SK-N-SH (cell line): ENCODE results near the gene EVI5. TPM values are rescaled to one million over a fixed set of nuclear protein-coding genes. Genes with fewer than 3 reads are reported as not detected.
"Not testable (repeated sequence)": the region's sequence is repeated elsewhere in the genome, so short reads cannot be mapped to it uniquely, and the experiment has no call there.

Source experiments
- CTCF ChIA-PET: fragments of 300-600, 350-600 bp; formaldehyde crosslinking; extraction: SDS; loops from one replicate; lab custom pipeline; 2021; lab: Yijun Ruan, JAX
- POLR2A ChIA-PET: fragments of 350-600 bp; sonication (Branson Sonifier 250); formaldehyde crosslinking; extraction: SDS; loops from one replicate; lab custom pipeline; 2020; ENCODE audit warnings: antibody characterized with exemption, inconsistent platforms; lab: Yijun Ruan, JAX
- DNase-seq: peaks from one replicate; pipeline ENCODE4 v3.0.0; 2012
- H2AFZ ChIP-seq: fragments of 200-600 bp; sonication (generic); 2 replicates; pipeline ENCODE4 v1.8.1; 2016; ENCODE audit warnings: antibody characterized with exemption, mild to moderate bottlenecking, low read depth
- H3F3A ChIP-seq: fragments of 200-600 bp; sonication (generic); replicated peaks from 2 replicates; pipeline ENCODE3; 2016; ENCODE audit warnings: antibody characterized with exemption, mild to moderate bottlenecking; ENCODE audit not compliant: insufficient read depth
- H3K27ac ChIP-seq, 2 experiments: fragments of 200-500 bp in 1 of 2; fragments of 200-600 bp in 1 of 2; sonication (Bioruptor generic) in 1 of 2; sonication (generic), shearing (Covaris generic) in 1 of 2; 2 replicates each; pipeline versions ENCODE4 v1.5.1 to v1.6.1; 2014 to 2016; ENCODE audit warnings: low read depth in 2 of 2, inconsistent platforms in 1 of 2, low read length in 1 of 2, mild to moderate bottlenecking in 1 of 2, mixed read lengths in 1 of 2
- H3K27me3 ChIP-seq: fragments of 200-600 bp; sonication (generic), shearing (Covaris generic); 2 replicates; pipeline ENCODE4 v1.6.1; 2016; ENCODE audit warnings: mixed run types; ENCODE audit not compliant: insufficient read depth
- H3K36me3 ChIP-seq, 2 experiments: fragments of 200-500 bp in 1 of 2; fragments of 200-600 bp in 1 of 2; sonication (Bioruptor generic) in 1 of 2; sonication (generic) in 1 of 2; replicated peaks in 1 of 2; 2 replicates each; pipeline versions ENCODE3 to v1.5.1; 2014 to 2016; ENCODE audit warnings: low read length in 1 of 2, mild to moderate bottlenecking in 1 of 2; ENCODE audit not compliant: insufficient read depth in 2 of 2, control insufficient read depth in 1 of 2
- H3K4me1 ChIP-seq, 2 experiments: fragments of 200-500 bp in 1 of 2; fragments of 200-600 bp in 1 of 2; sonication (Bioruptor generic) in 1 of 2; sonication (generic), shearing (Covaris generic) in 1 of 2; 2 replicates each; pipeline versions ENCODE4 v1.5.1 to v1.6.1; 2014 to 2016; ENCODE audit warnings: low read depth in 1 of 2, low read length in 1 of 2, mixed run types in 1 of 2; ENCODE audit not compliant: insufficient read depth in 2 of 2, control insufficient read depth in 1 of 2
- H3K4me2 ChIP-seq: fragments of 200-600 bp; sonication (generic), shearing (Covaris generic); 2 replicates; pipeline ENCODE4 v1.6.1; 2017; ENCODE audit warnings: mixed run types
- H3K4me3 ChIP-seq, 2 experiments: fragments of 200-500 bp in 1 of 2; fragments of 200-600 bp in 1 of 2; sonication (Bioruptor generic) in 1 of 2; sonication (generic), shearing (Covaris generic) in 1 of 2; 2 replicates each; pipeline versions ENCODE4 v1.5.1 to v1.8.1; 2014 to 2016; ENCODE audit warnings: low read depth in 2 of 2, inconsistent platforms in 1 of 2, low read length in 1 of 2, mild to moderate bottlenecking in 1 of 2, mixed read lengths in 1 of 2, moderate library complexity in 1 of 2
- H3K79me2 ChIP-seq: fragments of 200-600 bp; sonication (generic); 2 replicates; pipeline ENCODE4 v1.8.1; 2017; ENCODE audit warnings: mild to moderate bottlenecking; ENCODE audit not compliant: insufficient read depth
- H3K9ac ChIP-seq: fragments of 200-600 bp; sonication (generic); 2 replicates; pipeline ENCODE4 v1.6.1; 2017; ENCODE audit warnings: mixed run types
- H3K9me2 ChIP-seq: fragments of 200-600 bp; sonication (generic); 2 replicates; pipeline ENCODE4 v1.6.1; 2017; ENCODE audit warnings: mixed run types
- H3K9me3 ChIP-seq: fragments of 200-600 bp; sonication (generic); 2 replicates; pipeline ENCODE4 v1.6.1; 2017; ENCODE audit warnings: mixed run types, mild to moderate bottlenecking, moderate library complexity
- H4K20me1 ChIP-seq: fragments of 200-600 bp; sonication (generic); 2 replicates; pipeline ENCODE4 v1.6.1; 2017; ENCODE audit warnings: mild to moderate bottlenecking, mixed run types; ENCODE audit not compliant: insufficient read depth
- FOSL2 ChIP-seq: IDR thresholded peaks from 2 replicates; pipeline ENCODE4 v1.4.0; 2012; ENCODE audit warnings: low read depth, mild to moderate bottlenecking, moderate library complexity, borderline replicate concordance
- FOXJ3 ChIP-seq: sonication (generic); formaldehyde crosslinking; IDR thresholded peaks from 2 replicates; pipeline ENCODE4 v1.5.1; 2020; ENCODE audit warnings: mild to moderate bottlenecking, missing genetic modification reagents
- FOXM1 ChIP-seq: IDR thresholded peaks from 2 replicates; pipeline ENCODE4 v1.4.0; 2012; ENCODE audit warnings: low read depth, mild to moderate bottlenecking
- MXI1 ChIP-seq: IDR thresholded peaks from 2 replicates; pipeline ENCODE4 v1.6.1; 2012; ENCODE audit warnings: mild to moderate bottlenecking, low read depth, low read length, improper control_type of control experiment
- RAD21 ChIP-seq: IDR thresholded peaks from 2 replicates; pipeline ENCODE4 v1.6.1; 2012; ENCODE audit warnings: mild to moderate bottlenecking, low read length
- RFX5 ChIP-seq: IDR thresholded peaks from 2 replicates; pipeline ENCODE4 v1.6.1; 2012; ENCODE audit warnings: mild to moderate bottlenecking, improper control_type of control experiment, low read length
- RXRA ChIP-seq: IDR thresholded peaks from 2 replicates; pipeline ENCODE4 v1.4.0; 2012; ENCODE audit warnings: low read depth, mild to moderate bottlenecking, borderline replicate concordance
- TCF12 ChIP-seq: IDR thresholded peaks from 2 replicates; pipeline ENCODE4 v1.4.0; 2012
- WGBS: methylation state at CpG from one replicate; pipeline ENCODE4 v1.1.6; 2017; ENCODE audit warnings: low lambda C conversion rate; 5-methylcytosine and 5-hydroxymethylcytosine counted together
- polyA plus RNA-seq, 3 experiments: library from polyadenylated mRNA; depleted of rRNA; stranded (reverse); fragments of >200 nt; gene quantifications; 2 replicates each; pipeline ENCODE4 v1.2.3, GENCODE V29; 2012
- TF ChIP-seq, protein P1 (sequence below): IDR thresholded peaks from 2 replicates; pipeline ENCODE4 v1.4.0; 2012; ENCODE audit warnings: low read depth, borderline replicate concordance
- TF ChIP-seq, protein P2 (sequence below): IDR thresholded peaks from 2 replicates; pipeline ENCODE4 v1.4.0; 2012; ENCODE audit warnings: low read depth, borderline replicate concordance

EVI5 gene
- polyA plus RNA-seq, 1 of the 3 experiments (the other 2 are of a cell fraction): 5.7 TPM

DNA sequence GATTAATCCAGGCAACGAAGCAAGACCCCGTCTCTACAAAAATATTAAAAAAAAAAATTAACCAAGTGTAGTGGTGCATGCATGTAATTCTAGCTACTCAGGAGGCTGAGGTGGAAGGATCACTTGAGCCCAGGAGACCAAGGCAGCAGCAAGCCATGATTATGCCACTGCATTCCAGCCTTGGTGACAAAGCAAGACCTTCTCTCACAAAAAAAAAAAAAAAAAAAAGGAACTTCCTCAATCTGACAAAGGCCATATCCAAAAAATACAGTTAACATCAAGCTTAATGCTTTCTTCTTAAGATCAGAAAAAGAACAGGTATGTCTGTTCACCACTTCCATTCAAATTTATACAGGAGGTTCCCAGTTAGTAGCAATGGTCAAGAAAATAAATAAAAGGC, 54.4 kb downstream of the EVI5 start:
- 98% methylated on average over 2 of the region's 2 CpGs for WGBS
- H3F3A ChIP-seq: peaks cover 4% of the 10 kb centered on the region
- no peak overlapping the region for H2AFZ ChIP-seq
- ChIA-PET POLR2A (no interaction called here), CTCF (no interaction called here)
- peaks cover 4% of the 10 kb centered on the region for H3K79me2 ChIP-seq
- no peaks in the 10 kb centered on the region for H4K20me1 ChIP-seq
- H3K27me3 ChIP-seq: no peaks in the 10 kb centered on the region
- no peaks in the 10 kb centered on the region for H3K9me3 ChIP-seq
- H3K9ac ChIP-seq: no peak overlapping the region
- no peak overlapping the region for H3K27ac ChIP-seq
- TF ChIP-seq RXRA (no peak), RFX5 (no peak), TCF12 (no peak), MXI1 (no peak), FOXJ3 (CRISPR knock-in tag) (no peak), FOXM1 (no peak)
- TF ChIP-seq, protein P1, sequence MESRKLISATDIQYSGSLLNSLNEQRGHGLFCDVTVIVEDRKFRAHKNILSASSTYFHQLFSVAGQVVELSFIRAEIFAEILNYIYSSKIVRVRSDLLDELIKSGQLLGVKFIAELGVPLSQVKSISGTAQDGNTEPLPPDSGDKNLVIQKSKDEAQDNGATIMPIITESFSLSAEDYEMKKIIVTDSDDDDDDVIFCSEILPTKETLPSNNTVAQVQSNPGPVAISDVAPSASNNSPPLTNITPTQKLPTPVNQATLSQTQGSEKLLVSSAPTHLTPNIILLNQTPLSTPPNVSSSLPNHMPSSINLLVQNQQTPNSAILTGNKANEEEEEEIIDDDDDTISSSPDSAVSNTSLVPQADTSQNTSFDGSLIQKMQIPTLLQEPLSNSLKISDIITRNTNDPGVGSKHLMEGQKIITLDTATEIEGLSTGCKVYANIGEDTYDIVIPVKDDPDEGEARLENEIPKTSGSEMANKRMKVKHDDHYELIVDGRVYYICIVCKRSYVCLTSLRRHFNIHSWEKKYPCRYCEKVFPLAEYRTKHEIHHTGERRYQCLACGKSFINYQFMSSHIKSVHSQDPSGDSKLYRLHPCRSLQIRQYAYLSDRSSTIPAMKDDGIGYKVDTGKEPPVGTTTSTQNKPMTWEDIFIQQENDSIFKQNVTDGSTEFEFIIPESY: no peak
- TF ChIP-seq, protein P2, sequence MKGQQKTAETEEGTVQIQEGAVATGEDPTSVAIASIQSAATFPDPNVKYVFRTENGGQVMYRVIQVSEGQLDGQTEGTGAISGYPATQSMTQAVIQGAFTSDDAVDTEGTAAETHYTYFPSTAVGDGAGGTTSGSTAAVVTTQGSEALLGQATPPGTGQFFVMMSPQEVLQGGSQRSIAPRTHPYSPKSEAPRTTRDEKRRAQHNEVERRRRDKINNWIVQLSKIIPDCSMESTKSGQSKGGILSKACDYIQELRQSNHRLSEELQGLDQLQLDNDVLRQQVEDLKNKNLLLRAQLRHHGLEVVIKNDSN: no peak
- H3K4me1 ChIP-seq: no peaks in the 10 kb centered on the region
- DNase-seq: no peak
- no peaks in the 10 kb centered on the region for H3K9me2 ChIP-seq
- H3K36me3 ChIP-seq: peaks cover 9 to 27% of the 10 kb centered on the region in 2 experiments
- H3K4me3 ChIP-seq: no peak overlapping the region
- no peak overlapping the region for H3K4me2 ChIP-seq

DNA sequence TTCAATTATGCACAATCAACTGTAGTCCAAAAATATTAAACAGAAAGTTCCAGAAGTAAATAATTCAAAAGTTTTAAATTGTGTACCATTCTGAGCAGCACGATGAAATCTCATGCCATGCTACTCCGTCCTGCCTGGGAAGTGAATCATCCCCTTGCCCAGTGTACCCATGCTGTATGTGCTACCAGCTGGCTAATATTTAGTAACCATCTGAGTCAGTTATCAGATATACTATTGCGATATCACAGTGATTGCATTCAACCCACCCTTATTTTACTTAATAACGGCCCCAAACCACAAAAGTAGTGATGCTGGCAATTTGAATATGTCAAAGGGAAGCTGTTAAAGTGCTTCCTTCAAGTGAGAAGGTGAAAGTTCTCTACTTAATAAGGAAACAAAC, 56.2 kb downstream of the EVI5 start:
- ChIA-PET CTCF (no interaction called here), POLR2A (no interaction called here)
- Histone ChIP-seq H3K27ac (no peak overlapping the region), H3K9ac (no peak overlapping the region), H3K4me3 (no peak overlapping the region), H2AFZ (no peak overlapping the region), H3K36me3 (peaks cover 0 to 20% of the 10 kb centered on the region in 2 experiments), H3K79me2 (peaks cover 6% of the 10 kb centered on the region), H3K27me3 (no peaks in the 10 kb centered on the region), H3K9me2 (no peaks in the 10 kb centered on the region), H3F3A (peaks cover 4% of the 10 kb centered on the region), H3K4me2 (no peak overlapping the region), H3K9me3 (no peaks in the 10 kb centered on the region), H3K4me1 (no peaks in the 10 kb centered on the region), H4K20me1 (no peaks in the 10 kb centered on the region)
- no peak for TF ChIP-seq RAD21
- peak; percentile 29; the same call in 1 of the 2 replicates for TF ChIP-seq FOSL2
- WGBS: 76% methylated on average over 4 of the region's 4 CpGs
- DNase-seq: no peak

DNA sequence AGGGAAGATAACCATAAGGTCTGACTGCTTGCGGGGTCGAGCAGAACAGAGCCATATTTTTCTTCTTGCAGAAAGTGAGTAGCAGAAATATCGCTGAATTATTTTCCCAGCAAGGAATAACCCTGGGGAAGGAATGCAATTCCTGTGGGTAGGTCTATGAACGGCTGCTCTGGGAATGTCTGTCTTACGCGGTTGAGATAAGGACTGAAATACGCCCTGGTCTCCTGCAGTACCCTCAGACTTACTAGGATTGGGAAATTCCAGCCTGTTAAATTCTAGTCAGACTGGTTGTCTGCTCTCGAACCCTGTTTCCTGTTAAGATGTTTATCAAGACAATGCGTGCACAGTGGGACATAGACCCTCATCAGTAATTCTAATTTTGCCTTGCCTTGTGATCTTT, 61.2 kb downstream of the EVI5 start:
- POLR2A ChIA-PET, DNase-seq, H3K9ac ChIP-seq, H3K27me3 ChIP-seq, H3F3A ChIP-seq, H3K27ac ChIP-seq, H3K4me2 ChIP-seq, H3K4me1 ChIP-seq, H4K20me1 ChIP-seq, H3K9me3 ChIP-seq, H2AFZ ChIP-seq, H3K4me3 ChIP-seq, H3K9me2 ChIP-seq: not testable (repeated sequence)
- Histone ChIP-seq H3K79me2 (peaks cover 15% of the 10 kb centered on the region), H3K36me3 (peaks cover 0 to 13% of the 10 kb centered on the region in 2 experiments)
- CTCF ChIA-PET: interaction anchor here (0.8 kb wide), 1 partner anchor 726 kb away, joined by 3 read pairs; no protein-coding TSS in a partner anchor
- 92% methylated on average over 9 of the region's 9 CpGs for WGBS
